Measurements from ENCODE around the gene SELP. TPM values are rescaled to one million over a fixed set of nuclear protein-coding genes. Genes with fewer than 3 reads are reported as not detected.

Gene SELP
- total and polyA plus RNA-seq, 2 of the 13 experiments (the other 11 are each of a cell fraction or from before 2014, with no cell fraction given), result 0.11 TPM; not detected in 1

GRCh38 chr1:169568497-169568896, 61.4 kb downstream of the SELP start:
- H3K9me3 ChIP-seq (ENCODE audit: low read length), result peaks cover 8% of the 10 kb centered on the region
- POLR2A ChIA-PET, result interaction anchor here (1.5 to 2.6 kb wide), 4 partner anchors 10 to 82 kb away, joined by 3 to 37 read pairs (median 4); partner anchors contain the start of gene F5
- ATAC-seq, result no peak
- H4K20me1 ChIP-seq (ENCODE audit: insufficient read depth, low read length), result no peaks in the 10 kb centered on the region
- FAIRE-seq, result no peak
- CTCF ChIA-PET (ENCODE audit: low intra/inter-chr PET ratio, low total read pairs), result no interaction called here
- peaks cover 13 to 38% of the 10 kb centered on the region in 2 experiments for H3K36me3 ChIP-seq (replicated peaks in 1 of 2; ENCODE audit: control insufficient read depth in 1 of 2, insufficient read depth in 2 of 2, low read length in 2 of 2)
- 0% methylated on average over 1 of the region's 1 CpG for WGBS (ENCODE audit: low lambda C conversion rate)
- in situ Hi-C loops (cut with HindIII; ENCODE audit: extremely low pct_ligation_motif_present, low pct_unique_long_range_greater_than_20kb) (no loop called here), intact Hi-C loops (cut with micrococcal nuclease; ENCODE audit: unreplicated experiment) (no loop called here)
- H2AFZ ChIP-seq (ENCODE audit: low read length), result no peak overlapping the region
- no peak overlapping the region for H3K4me3 ChIP-seq (replicated peaks in 1 of 3; ENCODE audit: insufficient read depth in 1 of 3, low read depth in 2 of 3, low read length in 3 of 3)
- H3K27ac ChIP-seq (ENCODE audit: extremely low read length, insufficient read depth, low read length), result peak overlapping the region; percentile 96
- H3K4me2 ChIP-seq (ENCODE audit: low read depth, low read length), result peak overlapping the region; percentile 19; the same call in 1 of the 2 replicates
- DNase-seq (ENCODE audit: low spot score), result peak; percentile 76
- H3K27me3 ChIP-seq (ENCODE audit: control insufficient read depth in 1 of 2, insufficient read depth in 2 of 2, low read length in 2 of 2), result no peaks in the 10 kb centered on the region
- no TSS peak for BruUV-seq (replicated peaks)
- peaks cover 94% of the 10 kb centered on the region for H3K4me1 ChIP-seq (ENCODE audit: insufficient read depth, low read length)
- peaks cover 32% of the 10 kb centered on the region for H3K79me2 ChIP-seq (ENCODE audit: insufficient read depth, low read length)
- peak overlapping the region; percentile 44 for H3K9ac ChIP-seq (ENCODE audit: insufficient read depth, low read depth, low read length)
- peak in 1 of 2 experiments; percentile 75; a peak in 2 of 4 replicates for TF ChIP-seq EP300 (IDR thresholded peaks at IDR 0.05; ENCODE audit: low read depth in 2 of 2, low read length in 2 of 2)
- no peak for TF ChIP-seq EP300 (CRISPR knock-in tag; IDR thresholded peaks at IDR 0.05; ENCODE audit: borderline replicate concordance)
- TF ChIP-seq HNF1B (CRISPR knock-in tag; IDR thresholded peaks at IDR 0.05), result no peak
- TF ChIP-seq, protein P1, sequence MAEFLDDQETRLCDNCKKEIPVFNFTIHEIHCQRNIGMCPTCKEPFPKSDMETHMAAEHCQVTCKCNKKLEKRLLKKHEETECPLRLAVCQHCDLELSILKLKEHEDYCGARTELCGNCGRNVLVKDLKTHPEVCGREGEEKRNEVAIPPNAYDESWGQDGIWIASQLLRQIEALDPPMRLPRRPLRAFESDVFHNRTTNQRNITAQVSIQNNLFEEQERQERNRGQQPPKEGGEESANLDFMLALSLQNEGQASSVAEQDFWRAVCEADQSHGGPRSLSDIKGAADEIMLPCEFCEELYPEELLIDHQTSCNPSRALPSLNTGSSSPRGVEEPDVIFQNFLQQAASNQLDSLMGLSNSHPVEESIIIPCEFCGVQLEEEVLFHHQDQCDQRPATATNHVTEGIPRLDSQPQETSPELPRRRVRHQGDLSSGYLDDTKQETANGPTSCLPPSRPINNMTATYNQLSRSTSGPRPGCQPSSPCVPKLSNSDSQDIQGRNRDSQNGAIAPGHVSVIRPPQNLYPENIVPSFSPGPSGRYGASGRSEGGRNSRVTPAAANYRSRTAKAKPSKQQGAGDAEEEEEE (CRISPR knock-in tag; IDR thresholded peaks at IDR 0.05; ENCODE audit: borderline replicate concordance), result no peak
- 0 out of 2 replicates have a peak, but pooled peaks have one; percentile 22 for TF ChIP-seq ONECUT2 (CRISPR knock-in tag; IDR thresholded peaks at IDR 0.05)
- TF ChIP-seq MIXL1 (CRISPR knock-in tag; IDR thresholded peaks at IDR 0.05), result peak; percentile 44; the same call in 1 of the 2 replicates
- no peak for TF ChIP-seq PHF5A (CRISPR knock-in tag; IDR thresholded peaks at IDR 0.05; ENCODE audit: low read depth, unreplicated experiment)
- TF ChIP-seq ZBTB7A (CRISPR knock-in tag; IDR thresholded peaks at IDR 0.05), result no peak
- TF ChIP-seq NFKBIZ (CRISPR knock-in tag; IDR thresholded peaks at IDR 0.05), result no peak
- TF ChIP-seq, protein P2, sequence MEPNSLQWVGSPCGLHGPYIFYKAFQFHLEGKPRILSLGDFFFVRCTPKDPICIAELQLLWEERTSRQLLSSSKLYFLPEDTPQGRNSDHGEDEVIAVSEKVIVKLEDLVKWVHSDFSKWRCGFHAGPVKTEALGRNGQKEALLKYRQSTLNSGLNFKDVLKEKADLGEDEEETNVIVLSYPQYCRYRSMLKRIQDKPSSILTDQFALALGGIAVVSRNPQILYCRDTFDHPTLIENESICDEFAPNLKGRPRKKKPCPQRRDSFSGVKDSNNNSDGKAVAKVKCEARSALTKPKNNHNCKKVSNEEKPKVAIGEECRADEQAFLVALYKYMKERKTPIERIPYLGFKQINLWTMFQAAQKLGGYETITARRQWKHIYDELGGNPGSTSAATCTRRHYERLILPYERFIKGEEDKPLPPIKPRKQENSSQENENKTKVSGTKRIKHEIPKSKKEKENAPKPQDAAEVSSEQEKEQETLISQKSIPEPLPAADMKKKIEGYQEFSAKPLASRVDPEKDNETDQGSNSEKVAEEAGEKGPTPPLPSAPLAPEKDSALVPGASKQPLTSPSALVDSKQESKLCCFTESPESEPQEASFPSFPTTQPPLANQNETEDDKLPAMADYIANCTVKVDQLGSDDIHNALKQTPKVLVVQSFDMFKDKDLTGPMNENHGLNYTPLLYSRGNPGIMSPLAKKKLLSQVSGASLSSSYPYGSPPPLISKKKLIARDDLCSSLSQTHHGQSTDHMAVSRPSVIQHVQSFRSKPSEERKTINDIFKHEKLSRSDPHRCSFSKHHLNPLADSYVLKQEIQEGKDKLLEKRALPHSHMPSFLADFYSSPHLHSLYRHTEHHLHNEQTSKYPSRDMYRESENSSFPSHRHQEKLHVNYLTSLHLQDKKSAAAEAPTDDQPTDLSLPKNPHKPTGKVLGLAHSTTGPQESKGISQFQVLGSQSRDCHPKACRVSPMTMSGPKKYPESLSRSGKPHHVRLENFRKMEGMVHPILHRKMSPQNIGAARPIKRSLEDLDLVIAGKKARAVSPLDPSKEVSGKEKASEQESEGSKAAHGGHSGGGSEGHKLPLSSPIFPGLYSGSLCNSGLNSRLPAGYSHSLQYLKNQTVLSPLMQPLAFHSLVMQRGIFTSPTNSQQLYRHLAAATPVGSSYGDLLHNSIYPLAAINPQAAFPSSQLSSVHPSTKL (CRISPR knock-in tag; IDR thresholded peaks at IDR 0.05), result peak; percentile 82; the same call in 1 of the 2 replicates
- TF ChIP-seq, protein P3, sequence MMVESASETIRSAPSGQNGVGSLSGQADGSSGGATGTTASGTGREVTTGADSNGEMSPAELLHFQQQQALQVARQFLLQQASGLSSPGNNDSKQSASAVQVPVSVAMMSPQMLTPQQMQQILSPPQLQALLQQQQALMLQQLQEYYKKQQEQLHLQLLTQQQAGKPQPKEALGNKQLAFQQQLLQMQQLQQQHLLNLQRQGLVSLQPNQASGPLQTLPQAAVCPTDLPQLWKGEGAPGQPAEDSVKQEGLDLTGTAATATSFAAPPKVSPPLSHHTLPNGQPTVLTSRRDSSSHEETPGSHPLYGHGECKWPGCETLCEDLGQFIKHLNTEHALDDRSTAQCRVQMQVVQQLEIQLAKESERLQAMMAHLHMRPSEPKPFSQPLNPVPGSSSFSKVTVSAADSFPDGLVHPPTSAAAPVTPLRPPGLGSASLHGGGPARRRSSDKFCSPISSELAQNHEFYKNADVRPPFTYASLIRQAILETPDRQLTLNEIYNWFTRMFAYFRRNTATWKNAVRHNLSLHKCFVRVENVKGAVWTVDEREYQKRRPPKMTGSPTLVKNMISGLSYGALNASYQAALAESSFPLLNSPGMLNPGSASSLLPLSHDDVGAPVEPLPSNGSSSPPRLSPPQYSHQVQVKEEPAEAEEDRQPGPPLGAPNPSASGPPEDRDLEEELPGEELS (CRISPR knock-in tag; IDR thresholded peaks at IDR 0.05), result peak; percentile 43; the same call in 1 of the 2 replicates
- no peak for TF ChIP-seq DDIT3 (CRISPR knock-in tag; IDR thresholded peaks at IDR 0.05)
- TF ChIP-seq, protein P4, sequence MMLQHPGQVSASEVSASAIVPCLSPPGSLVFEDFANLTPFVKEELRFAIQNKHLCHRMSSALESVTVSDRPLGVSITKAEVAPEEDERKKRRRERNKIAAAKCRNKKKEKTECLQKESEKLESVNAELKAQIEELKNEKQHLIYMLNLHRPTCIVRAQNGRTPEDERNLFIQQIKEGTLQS (CRISPR knock-in tag; IDR thresholded peaks at IDR 0.05), result no peak
- TF ChIP-seq ZNF256 (CRISPR knock-in tag; conservative IDR thresholded peaks at IDR 0.05), result no peak
- TF ChIP-seq CBX1 (IDR thresholded peaks at IDR 0.05; ENCODE audit: low read depth), result no peak

Data from HepG2 (cell line).